Stimulated activated CD8-positive, alpha-beta memory T cell treated with anti-CD3 and anti-CD28 coated beads, Interleukin-7, amount 100 ng/mL, for 1 hour (primary cell): ENCODE data around the gene PKD1L1.
"Not testable (repeated sequence)": the region's sequence is repeated elsewhere in the genome, so short reads cannot be mapped to it uniquely, and the experiment has no call there.

Experiments used
- DNase-seq, 2 donors: peaks; one replicate each; pipeline ENCODE4 v3.0.0-alpha.2; 2020; ENCODE audit warnings: low read depth in 2 of 2

Gene PKD1L1

DNA sequence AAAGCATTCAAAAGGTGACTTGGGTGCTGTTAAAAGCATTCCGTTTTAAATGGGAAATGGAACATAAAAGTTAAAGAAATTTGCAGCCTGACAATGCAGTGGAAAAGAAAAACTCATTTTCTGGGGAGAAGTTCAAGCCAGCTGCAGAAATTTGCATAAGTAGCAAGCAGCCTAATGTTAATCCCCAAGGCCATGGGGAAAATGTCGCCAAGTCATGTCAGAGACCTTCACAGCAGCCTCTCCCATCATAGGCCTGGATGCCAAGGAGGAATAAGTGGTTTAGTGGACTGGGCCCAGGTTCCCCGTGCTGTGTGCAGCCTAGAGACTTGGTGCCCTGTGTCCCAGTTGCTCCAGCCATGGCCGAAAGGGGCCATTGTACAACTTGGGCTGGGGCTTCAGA is 154.2 kb downstream of the PKD1L1 start:
- DNase-seq = no peak

DNA sequence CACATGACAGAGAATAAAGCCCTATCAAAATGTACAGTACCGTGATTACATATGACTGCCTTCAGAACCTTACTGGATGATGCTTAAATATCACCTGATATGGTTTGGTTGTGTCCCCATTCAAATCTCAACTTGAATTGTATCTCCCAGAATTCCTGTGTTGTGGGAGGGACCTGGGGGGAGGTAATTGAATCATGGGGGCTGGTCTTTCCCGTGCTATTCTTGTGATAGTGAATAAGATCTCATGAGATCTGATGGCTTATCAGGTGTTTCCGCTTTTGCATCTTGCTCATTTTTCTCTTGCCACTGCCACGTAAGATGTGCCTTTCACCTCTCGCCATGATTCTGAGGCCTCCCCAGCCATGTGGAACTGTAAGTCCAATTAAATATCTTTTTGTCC is 155.1 kb downstream of the PKD1L1 start:
- DNase-seq = not testable (repeated sequence)

DNA sequence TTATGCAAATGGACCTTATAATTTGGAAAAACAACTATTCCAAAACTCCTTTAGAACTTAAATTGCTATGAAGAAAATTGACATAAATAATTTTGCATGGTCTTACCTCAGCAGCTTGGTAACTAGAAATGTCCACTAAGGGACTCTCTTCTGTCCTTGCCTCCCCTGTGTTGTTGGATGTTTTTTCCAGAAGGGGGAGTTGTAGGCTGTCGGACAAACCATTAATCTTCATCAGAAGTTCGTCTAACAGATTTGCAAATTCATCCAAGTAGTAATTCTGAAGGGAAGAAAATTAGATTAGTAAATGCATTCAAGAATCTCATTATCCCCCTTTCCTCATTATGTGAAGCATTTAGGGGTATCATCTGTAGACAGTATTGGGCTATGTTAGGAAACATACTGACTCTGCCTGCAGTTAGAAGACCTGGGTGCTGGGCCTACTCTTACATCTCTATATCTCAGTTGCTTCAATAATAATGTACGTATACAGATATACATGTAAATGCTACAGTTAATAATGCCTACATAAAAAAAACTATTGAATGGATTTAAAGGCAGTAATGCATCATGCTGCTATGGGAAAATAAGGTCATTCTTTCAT is 155.6 kb downstream of the PKD1L1 start:
- DNase-seq = no peak

DNA sequence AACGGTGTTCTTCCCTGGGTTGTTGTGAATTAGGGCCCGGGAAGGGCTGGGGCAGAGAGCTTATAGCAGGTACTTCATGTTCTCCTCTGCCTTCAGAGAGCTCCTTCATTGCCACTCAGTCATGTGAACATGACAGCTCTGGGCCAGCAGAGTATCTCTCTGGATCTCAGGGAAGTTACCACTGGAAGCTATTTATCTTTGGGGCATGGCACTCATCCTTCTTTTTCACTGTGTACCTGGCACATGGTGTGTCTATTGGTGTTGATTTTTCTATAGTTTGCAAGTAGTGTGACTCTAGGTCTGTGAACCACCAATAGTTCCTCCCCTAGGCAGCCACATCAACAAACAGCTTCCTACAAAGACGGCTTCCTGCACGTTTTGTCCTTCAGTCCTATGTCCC is 156.6 kb downstream of the PKD1L1 start:
- DNase-seq = no peak

DNA sequence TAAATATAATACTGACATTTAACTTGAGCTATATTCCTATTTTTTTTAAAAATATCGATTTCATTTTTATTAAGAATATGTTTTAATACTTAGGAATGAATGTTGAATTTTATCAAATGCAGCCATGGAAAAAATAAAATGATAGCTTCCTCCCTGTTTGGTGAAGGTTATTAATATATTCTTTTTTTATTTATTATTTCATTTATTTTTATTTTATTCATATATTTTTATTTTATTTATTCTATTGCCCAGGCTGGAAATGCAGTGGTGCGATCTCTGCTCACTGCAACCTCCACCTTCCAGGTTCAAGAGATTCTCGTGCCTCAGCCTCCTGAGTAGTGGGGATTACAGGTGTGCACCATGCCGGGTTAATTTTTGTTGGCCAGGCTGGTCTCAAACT is 160.2 kb downstream of the PKD1L1 start:
- DNase-seq = no peak

DNA sequence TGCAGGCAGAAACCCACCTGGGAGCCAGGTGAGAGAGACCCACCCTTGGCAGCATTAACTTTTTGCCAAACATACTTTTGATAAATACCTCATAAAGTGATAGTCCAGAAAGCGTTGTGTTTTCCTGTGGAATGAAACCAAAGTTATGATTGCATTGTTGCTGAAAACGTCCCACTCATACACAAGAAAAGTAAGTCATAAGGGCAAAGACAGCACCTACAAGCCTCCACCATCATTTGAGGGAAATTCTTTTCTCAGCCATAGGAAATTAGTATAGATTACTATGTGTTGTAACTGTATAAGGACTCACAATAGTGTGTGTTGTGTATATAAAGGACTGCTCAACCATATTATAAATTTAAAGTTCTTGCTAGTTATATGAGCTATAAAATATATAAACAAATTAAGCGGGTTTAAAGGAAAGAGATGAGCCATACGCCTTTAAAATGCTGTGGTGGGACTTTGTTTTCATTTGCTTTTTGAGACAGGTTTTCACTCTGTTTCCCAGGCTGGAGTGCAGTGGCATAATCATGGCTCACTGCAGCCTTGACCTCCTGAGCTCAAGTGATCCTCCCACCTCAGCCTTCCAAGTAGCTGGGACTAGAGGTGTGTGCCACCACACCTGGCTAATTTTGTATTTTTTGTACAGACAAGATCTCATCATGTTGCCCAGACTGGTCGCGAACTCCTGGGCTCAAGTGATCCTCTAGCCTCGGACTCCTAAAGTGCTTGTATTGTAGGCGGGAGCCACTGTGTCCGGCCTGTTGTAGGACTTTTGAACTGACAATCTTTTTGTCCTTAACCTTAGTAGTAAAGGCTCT is 160.8 kb downstream of the PKD1L1 start:
- no peak for DNase-seq

DNA sequence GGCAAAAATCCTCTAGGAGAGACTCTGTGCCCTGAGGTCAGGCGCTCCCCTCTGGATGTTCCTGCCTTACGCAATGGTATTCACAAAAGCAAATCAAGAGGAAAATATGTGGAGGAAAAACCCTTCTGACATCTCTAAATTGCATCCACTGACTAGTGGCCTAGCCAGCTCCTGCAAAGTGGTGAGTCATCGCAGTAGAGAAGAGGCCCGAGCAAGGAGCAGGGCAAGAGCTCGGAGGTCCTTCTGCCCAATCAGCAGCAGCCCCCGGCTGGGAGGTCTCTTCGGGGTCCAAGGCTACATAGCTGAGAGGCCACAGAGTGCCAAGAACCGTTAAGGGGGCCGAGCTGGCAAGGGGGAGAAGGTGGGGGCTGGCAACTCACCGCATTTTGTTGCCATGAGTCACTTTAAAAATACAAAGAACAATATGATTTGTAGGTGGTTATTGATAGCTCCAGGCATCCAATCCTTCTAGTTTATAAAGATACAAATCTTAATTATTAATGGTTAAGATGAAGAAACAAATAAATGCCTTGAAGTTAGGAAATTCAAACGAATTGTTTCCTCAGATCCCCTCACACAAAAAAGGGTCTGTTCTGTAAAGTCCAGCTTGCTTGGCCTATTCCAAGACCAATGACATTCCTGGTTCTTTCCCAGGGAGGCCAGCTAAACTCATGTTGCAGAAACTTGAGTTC is 161.6 kb downstream of the PKD1L1 start:
- DNase-seq = no peak

DNA sequence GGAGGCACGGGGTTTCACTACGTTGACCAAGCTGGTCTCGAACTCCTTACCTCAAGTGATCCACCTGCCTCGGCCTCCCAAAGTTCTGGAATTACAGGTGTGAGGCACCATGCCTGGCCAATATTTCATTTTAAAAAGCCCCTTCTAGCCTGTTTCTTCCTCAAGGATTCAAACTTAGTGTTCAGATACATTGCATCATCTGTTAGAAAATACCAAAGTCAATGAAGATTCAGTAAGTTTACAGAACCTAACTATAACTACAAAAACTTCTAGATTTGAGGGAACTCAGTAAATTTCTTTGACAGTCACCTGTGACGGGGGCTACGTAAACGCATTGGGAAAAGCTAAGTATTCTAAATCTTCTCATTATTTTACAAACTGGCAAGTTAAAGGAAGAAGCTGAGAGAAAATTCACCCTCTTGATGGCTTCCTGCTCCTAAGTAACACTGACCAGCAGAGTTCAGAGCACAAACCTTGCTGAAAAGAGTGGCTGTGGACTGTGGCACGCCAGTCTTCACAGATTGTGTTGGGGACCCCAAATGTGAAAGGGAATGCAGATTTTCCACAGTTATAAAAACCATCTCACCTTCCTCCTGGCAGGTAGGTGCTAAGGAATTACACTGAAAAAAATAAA is 162.2 kb downstream of the PKD1L1 start:
- DNase-seq = no peak

DNA sequence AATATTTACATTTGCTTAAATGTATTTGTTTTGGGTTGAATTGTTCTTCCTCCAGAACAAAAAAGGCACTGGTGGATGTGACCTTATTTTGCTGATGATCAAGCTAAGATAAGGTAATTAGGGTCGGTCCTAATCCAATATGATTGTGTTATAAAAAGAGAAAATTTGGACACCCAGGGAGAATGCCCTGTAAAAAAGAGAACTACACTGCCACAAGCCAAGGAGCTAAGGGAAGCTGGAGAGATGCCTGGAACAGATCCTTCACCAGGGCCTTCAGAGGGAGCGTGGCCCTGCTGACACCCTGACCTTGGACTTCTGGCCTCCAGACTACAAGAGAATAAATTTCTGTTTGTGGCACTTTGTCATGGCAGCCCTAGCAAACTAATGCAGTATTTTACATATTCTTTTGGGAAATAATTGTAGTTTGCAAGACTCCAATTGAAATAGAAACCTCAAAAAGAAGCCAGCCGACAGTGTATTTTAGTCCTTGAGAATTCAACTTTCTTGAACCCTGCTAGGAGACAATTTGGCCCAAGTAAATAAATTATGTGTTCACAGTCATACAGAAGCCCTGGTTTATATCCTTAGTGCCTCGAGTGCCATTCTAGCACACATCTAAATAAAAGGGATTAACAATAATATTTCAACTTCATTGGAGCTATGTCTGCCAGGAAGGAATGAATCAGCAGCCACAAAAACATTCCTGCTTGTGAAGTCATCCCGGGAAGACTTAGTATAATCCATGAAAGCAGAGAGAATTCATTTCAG is 164.6 kb downstream of the PKD1L1 start:
- no peak for DNase-seq

DNA sequence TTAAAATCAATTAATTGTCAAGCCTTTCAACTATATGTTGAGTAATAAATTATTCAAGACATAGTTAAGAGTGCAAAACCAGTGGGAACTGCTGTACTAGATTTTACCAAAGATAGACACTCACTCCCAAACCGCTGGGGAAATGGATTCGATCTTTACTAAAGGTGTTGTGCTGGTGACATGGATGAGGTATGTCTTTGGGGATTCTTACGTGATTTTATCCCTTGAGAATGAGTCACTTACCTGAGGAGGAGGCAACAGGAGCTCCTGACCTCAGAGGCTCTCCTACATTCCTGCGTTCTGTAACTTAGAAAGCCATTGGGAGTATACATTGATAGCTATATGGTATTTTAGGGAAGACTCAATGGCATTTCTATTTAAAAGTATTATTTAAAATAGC is 165.5 kb downstream of the PKD1L1 start:
- no peak for DNase-seq

DNA sequence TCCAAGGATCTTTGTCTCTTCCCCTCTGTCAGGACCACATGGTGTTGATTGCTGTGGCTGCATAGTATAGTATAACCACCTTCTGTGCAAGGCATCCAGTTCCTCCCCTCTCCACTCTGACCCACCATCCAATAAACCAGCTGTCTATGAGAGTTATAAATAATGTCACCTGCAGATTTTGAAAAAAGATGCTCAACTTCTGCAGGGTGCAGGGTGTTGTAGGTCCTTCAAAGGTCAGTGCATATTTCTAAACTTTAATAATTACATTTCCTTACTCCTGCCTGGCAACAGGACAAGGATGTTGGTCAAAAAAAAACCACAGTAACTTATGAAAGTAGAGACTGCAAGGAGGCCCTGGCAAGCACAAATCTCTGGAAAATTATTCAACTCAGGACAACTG is 166.2 kb downstream of the PKD1L1 start:
- DNase-seq = no peak

DNA sequence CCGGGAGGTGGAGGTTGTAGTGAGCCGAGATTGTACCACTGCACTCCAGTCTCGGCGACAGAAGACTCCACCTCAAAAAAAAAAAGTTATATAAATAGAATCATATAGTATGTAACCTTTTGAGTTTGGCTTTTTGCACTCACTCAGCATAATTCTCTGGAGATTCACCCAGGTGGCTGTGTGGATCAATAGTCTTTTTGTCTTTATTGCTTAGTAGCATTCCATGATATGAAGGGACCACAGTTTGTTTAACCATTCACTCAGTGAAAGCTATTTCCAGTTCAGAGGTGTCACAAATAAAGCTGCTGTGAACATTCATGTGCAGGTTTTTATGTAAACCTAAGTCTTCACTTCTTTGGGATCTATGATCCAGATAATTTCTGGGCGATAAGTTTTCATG is 167.7 kb downstream of the PKD1L1 start:
- DNase-seq = no peak

DNA sequence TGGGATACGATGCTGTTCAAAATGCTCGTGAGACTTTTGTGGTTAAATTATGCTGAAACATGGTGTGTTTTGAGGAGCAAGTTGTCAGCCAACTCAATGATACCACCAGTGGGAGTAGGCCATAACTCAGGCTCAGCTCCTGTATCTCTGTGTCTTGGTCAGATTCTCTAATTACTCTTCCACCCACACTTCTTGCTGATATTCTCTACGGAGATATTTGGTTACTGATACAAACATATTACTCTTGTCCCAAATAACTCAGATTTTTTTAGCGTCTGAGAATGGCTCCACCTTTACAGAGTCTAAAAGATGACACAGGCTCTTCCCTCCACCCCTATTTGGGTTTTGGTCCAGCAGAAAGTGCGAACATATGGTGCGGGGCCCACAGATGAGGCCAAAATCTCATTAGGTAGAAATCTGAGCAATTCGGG is 168.9 kb downstream of the PKD1L1 start:
- no peak for DNase-seq

DNA sequence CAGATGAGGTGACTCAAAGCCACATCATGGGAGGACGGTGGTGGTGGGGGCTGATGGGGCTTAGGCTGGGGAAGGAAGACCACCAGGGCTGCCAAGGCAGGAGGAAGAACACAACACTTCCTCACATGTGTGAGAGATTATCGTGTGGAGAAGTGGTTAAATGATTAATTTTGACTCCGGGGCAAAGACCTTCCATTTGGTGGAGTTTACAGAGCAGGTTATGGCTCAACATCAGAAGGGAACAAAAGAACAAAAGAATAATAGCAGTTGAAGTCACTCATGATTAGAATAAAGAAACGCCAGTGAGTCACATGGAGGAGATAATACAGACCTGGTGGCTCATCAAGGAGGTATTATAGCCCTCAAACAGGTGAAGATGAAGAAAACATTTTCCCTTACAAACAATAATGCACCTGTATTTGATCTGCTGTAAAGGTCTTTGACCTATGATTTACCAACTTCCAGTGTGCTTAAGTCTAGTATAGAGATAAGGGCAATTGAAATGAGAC is 170.1 kb downstream of the PKD1L1 start:
- DNase-seq = no peak

DNA sequence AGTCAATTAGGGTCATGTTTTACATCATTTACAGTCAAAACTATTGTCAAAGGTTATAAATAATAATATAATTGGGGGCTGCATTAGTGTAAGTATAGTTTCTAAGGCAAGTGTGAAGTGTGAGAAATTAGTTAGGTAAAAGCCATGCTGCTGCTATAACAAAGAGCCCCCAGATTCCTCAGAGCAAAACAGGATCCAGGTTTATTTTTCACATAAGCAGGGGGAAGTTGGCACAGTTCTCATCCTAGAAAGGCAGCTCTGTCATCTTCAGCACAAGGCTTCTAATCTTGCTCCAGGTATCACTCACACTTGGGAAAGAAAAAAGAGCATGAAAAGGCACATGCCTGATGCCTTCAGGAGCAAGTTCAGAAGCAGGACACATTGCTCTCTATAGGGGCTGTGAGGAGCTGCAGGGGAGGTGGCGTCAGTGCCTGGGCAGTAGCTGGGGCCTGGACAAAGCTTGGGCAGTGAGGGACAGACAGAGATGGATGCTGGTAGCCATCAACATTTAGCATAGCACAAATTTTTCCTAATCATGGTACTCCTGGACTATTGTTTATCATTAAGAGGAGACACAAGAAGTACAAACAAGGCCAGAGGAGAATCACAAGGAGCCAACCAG is 170.6 kb downstream of the PKD1L1 start:
- no peak for DNase-seq

DNA sequence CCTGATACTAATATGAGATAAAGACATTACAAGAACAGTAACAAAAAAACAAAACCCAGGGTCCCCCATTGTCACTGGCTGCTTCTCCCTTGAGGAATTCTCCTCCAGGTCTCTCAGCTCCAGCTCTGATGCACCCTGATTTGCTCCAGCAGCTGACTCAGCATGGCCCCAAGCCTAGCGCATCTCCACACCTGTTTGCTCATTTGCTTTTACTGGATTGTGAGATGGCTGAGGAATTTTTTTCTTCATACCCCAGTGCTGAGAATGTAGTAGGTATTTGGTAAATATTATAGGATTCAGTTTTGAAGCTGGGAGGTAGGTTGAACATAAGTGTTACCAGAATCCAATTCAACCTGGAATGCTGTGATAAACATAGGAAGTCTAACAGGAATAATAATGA is 171.9 kb downstream of the PKD1L1 start:
- no peak for DNase-seq

DNA sequence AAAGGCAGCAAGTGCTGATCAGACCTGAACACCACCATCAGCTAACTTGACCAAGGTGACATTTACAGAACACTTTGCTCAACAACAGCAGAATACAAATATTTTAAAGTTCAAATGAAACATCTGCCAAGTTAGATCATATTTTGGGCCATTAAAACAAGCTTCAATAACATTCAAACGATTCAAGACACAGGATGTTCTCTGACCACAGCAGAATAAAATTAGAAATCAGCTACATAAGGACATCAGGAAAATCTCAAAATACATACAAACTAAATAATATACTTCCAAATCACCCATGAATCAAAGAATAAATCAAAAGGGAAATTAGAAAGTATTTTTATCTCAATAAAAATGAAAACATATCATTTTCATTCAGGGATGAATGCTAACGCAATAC is 173.0 kb downstream of the PKD1L1 start:
- DNase-seq = no peak

DNA sequence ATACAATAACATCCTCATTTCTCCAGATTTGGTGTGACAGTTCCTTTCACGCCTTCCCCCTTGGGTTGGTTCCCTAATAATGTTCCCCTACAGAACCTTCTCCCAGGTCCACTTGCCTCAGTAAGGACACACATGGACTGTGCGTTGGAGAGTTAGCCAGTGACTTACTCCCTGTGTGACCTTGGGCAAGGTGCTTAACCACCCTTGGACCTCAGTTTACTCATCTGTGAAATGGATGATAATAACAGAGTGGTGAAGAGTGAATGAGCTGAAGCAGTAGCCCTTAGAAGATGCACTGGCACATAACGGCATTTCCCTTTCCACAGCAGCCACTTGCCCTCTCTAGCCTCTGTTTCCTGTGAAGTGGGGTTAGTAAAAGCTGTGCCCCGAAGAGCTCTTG is 175.8 kb downstream of the PKD1L1 start:
- no peak for DNase-seq

DNA sequence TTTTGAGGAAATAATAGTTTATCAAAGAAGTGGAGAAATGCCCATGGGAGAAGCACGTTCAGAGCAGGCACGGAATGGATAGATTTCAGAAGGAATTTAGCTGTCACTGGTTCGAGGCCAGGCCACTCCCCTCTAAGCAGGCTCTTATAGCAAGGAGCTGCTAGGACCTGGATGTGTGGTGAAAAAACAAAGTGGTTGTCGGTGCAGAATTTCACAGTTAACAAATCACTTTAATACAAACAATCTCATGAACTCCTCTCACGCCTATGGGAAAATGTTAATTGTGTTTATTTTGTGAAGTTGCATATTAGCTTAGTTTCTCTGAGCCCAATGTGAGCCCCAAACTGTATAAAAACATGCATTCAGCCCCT is 176.3 kb downstream of the PKD1L1 start:
- DNase-seq = no peak

DNA sequence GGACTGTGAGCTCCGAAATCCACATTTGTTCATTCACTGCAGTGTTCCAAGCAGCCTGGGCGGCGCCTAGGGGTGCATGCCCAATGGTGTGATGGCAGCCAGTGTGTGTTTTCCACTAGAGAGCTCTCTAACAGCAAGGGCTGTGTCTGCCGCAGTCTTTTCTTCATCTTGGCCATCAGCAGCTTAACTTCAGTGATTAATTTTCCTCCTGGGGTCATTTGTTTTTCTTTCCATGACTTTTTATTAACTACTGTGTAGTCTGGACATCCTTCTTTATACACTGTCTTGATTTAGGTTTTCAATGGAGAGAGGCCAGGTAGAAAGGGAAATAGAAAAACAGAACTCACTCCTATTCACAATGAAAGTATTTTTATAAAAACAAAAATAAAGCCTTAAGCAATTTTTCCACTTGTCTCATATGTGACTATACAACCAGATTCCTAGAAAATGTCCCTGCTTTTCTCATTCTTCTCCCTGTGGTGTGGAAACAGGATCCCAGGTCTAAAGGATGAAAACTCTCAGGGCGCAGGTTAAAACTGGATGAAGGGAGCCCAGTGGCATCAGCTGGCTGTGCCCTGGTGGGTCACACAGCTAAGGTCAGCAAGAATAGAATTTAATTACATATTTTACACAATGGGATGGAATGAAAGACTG is 176.8 kb downstream of the PKD1L1 start:
- no peak for DNase-seq

DNA sequence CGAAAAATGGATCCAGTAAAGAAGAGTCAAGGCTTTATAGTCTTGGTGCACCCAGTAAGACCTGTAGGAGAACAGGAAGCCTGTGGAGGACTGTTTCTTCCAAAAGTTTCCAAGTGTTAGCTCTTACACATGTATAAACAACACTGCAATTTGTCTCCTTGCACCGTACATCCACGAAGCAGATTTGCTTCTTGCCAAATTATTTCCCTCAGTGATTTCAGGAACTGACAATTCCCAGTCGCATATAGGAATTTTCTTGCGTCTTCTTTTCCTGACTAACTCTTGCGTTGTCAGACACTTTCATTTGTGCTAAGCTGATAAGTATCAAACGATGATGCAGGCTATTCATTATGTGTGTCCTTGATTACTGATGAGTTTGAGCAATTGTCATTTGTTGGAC is 182.1 kb downstream of the PKD1L1 start:
- no peak for DNase-seq
